CD4-positive, alpha-beta memory T cell (primary cell): ENCODE data around the gene PRR11. TPM values are rescaled to one million over a fixed set of nuclear protein-coding genes. Genes with fewer than 3 reads are reported as not detected.
"Not testable (repeated sequence)": the region's sequence is repeated elsewhere in the genome, so short reads cannot be mapped to it uniquely, and the experiment has no call there.

Source experiments
- CTCF ChIA-PET: fragments of 350-600 bp; sonication (Branson Sonifier 250); formaldehyde crosslinking; loops from one replicate; lab custom pipeline; 2021; ENCODE audit warnings: inconsistent platforms; ENCODE audit not compliant: partially characterized antibody; lab: Charles Lee
- POLR2A ChIA-PET: fragments of 350-600 bp; sonication (Branson Sonifier 250); formaldehyde crosslinking; loops from one replicate; lab custom pipeline; 2021; ENCODE audit not compliant: partially characterized antibody; lab: Charles Lee
- DNase-seq, 5 donors: peaks; one replicate each; pipeline versions ENCODE4 v3.0.0 to v3.0.0-alpha.2; 2020 to 2022; ENCODE audit warnings: mixed read lengths in 1 of 5
- H3K27ac ChIP-seq: one replicate; pipeline ENCODE4 v1.7.0; 2013; ENCODE audit warnings: low read depth, low read length
- H3K27me3 ChIP-seq: 2 replicates; pipeline ENCODE4 v1.7.0; 2013; ENCODE audit warnings: mild to moderate bottlenecking, low read length, moderate library complexity; ENCODE audit not compliant: insufficient read depth
- H3K36me3 ChIP-seq: 2 replicates; pipeline ENCODE4 v1.7.0; 2013; ENCODE audit warnings: mild to moderate bottlenecking, low read length, moderate library complexity; ENCODE audit not compliant: insufficient read depth
- H3K4me1 ChIP-seq: 2 replicates; pipeline ENCODE4 v1.7.0; 2013; ENCODE audit warnings: mild to moderate bottlenecking, low read length, moderate library complexity; ENCODE audit not compliant: insufficient read depth
- H3K4me3 ChIP-seq, 2 donors: one replicate each; pipeline ENCODE4 v1.7.0; 2013; ENCODE audit warnings: low read length in 2 of 2, mild to moderate bottlenecking in 1 of 2
- H3K9me3 ChIP-seq, 2 donors: one replicate each; pipeline ENCODE4 v1.7.0; 2013; ENCODE audit warnings: low read length in 2 of 2, control low read depth in 1 of 2; ENCODE audit not compliant: control insufficient read depth in 1 of 2
- H3K27ac Mint-ChIP-seq, 7 donors: one replicate each; pipeline ENCODE4 v1.8.0; 2020 to 2021; ENCODE audit warnings: mixed read lengths in 7 of 7, mild to moderate bottlenecking in 6 of 7, inconsistent platforms in 3 of 7, moderate library complexity in 3 of 7
- H3K27me3 Mint-ChIP-seq, 2 donors: one replicate each; pipeline ENCODE4 v1.8.0; 2020 to 2021; ENCODE audit warnings: mixed read lengths in 2 of 2
- H3K36me3 Mint-ChIP-seq, 2 donors: one replicate each; pipeline ENCODE4 v1.8.0; 2020 to 2021; ENCODE audit warnings: mixed read lengths in 2 of 2, inconsistent platforms in 1 of 2, mild to moderate bottlenecking in 1 of 2
- H3K4me1 Mint-ChIP-seq, 4 donors: one replicate each; pipeline ENCODE4 v1.8.0; 2020 to 2021; ENCODE audit warnings: mixed read lengths in 4 of 4, mild to moderate bottlenecking in 1 of 4
- H3K4me3 Mint-ChIP-seq, 8 donors: one replicate each; pipeline ENCODE4 v1.8.0; 2020 to 2021; ENCODE audit warnings: mixed read lengths in 8 of 8, mild to moderate bottlenecking in 7 of 8, moderate library complexity in 6 of 8, inconsistent platforms in 3 of 8
- H3K9me3 Mint-ChIP-seq, 8 donors: one replicate each; pipeline ENCODE4 v1.8.0; 2020 to 2021; ENCODE audit warnings: mixed read lengths in 8 of 8, mild to moderate bottlenecking in 5 of 8, inconsistent platforms in 3 of 8, moderate library complexity in 1 of 8
- intact Hi-C: fragments of 100-400 bp; cut with micrococcal nuclease; formaldehyde crosslinking; loops from one replicate; pipeline ENCODE4 v1.15.1; 2023
- microRNA-seq: library from miRNA; unstranded; fragments of <30 nt; microRNA quantifications from one replicate; pipeline ENCODE4 v1.2.0, GENCODE V29; 2021; ENCODE audit warnings: borderline replicate concordance, borderline number of aligned reads, borderline microRNAs expressed, mixed read lengths
- polyA plus RNA-seq, 2 donors: library from polyadenylated mRNA; unstranded; fragments of 300-500 nt; fragmentation: Illumina TruSeq; gene quantifications; one replicate each; pipeline ENCODE4 v1.2.3, GENCODE V29; 2021
- total RNA-seq, 2 experiments: library from RNA; stranded (reverse); gene quantifications; one replicate each; pipeline ENCODE4 v1.2.3, GENCODE V29; 2021

The PRR11 gene
- total and polyA plus RNA-seq, 4 experiments from 2014 or later: 0.37 to 2.1 (median 0.77) TPM

DNA sequence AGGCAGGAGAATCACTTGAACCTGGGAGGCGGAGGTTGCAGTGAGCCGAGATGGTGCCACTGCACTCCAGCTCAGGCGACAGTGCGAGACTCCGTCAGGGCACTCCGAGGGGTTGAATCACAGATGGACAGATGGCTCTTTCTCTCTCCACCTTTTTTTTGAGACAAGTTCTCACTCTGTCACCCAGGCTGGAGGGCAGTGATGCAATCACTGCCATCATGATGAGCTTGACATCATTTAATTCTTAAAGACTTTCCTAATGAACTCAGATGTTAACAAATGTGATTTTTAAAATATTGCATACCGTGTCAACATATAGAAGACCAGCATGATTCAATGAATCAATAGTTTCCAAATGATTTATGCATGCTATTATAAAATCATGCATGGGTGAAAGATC lies 68.3 kb downstream of the PRR11 start:
- intact Hi-C loops: loop anchor here (5.0 kb wide), 1 partner anchor 117 kb away; the partner anchor contains the start of gene TRIM37
- no peak overlapping the region for H3K27ac Mint-ChIP-seq
- no peaks in the 10 kb centered on the region for H3K9me3 ChIP-seq
- ChIA-PET POLR2A (no interaction called here), CTCF (no interaction called here)
- no peaks in the 10 kb centered on the region for H3K36me3 ChIP-seq
- H3K4me3 Mint-ChIP-seq: no peak overlapping the region
- peaks cover 7% of the 10 kb centered on the region for H3K4me1 ChIP-seq
- H3K36me3 Mint-ChIP-seq: peaks cover 0 to 9% of the 10 kb centered on the region in 2 donors
- no peaks in the 10 kb centered on the region for H3K27me3 ChIP-seq
- H3K27ac ChIP-seq: no peak overlapping the region
- H3K9me3 Mint-ChIP-seq: no peaks in the 10 kb centered on the region
- no peaks in the 10 kb centered on the region for H3K27me3 Mint-ChIP-seq
- H3K4me3 ChIP-seq: no peak overlapping the region
- peaks cover 7 to 15% (median 12%) of the 10 kb centered on the region in 4 donors for H3K4me1 Mint-ChIP-seq
- DNase-seq: no peak

- intact Hi-C loops, H3K9me3 ChIP-seq, H3K27me3 ChIP-seq, H3K27ac ChIP-seq, H3K4me1 Mint-ChIP-seq, H3K4me1 ChIP-seq, H3K9me3 Mint-ChIP-seq, H3K4me3 ChIP-seq, H3K36me3 ChIP-seq, H3K27me3 Mint-ChIP-seq, DNase-seq, H3K27ac Mint-ChIP-seq, H3K36me3 Mint-ChIP-seq, H3K4me3 Mint-ChIP-seq, POLR2A ChIA-PET: not testable (repeated sequence)
- CTCF ChIA-PET: interaction anchor here (1.3 kb wide), 1 partner anchor 8 kb away, joined by 5 read pairs; the partner anchor contains the start of gene GDPD1
Observed at GRCh38 chr17:59228588-59228987, 73.0 kb downstream of the PRR11 start.

DNA sequence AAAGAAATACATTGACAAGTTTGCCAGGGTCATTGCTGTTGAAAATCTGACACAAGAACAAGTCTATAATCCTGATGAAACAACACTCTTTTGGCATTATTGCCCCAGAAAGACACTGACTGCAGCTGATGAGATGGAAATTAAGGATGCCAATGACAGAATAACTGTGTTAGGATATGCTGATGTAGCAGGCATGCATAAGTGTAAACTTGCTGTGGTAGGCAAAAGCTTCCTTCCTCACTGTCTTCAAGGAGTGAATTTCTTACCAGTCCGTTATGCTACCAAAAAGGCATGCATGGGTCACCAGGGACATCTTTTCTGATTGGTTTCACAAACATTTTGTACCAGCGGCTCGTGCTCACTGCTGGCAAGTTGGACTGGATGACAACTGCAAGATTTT lies 75.2 kb downstream of the PRR11 start:
- intact Hi-C loops: no loop called here
- no peaks in the 10 kb centered on the region for H3K4me1 ChIP-seq
- peaks cover 0 to 2% (median 0%) of the 10 kb centered on the region in 4 donors for H3K4me1 Mint-ChIP-seq
- POLR2A ChIA-PET: no interaction called here
- H3K27ac ChIP-seq: no peak overlapping the region
- CTCF ChIA-PET: interaction anchor here (0.6 kb wide), 1 partner anchor 161 kb away, joined by 3 read pairs; no protein-coding TSS in a partner anchor
- no peaks in the 10 kb centered on the region for H3K9me3 Mint-ChIP-seq
- no peak overlapping the region for H3K4me3 ChIP-seq
- H3K27me3 ChIP-seq: no peaks in the 10 kb centered on the region
- H3K4me3 Mint-ChIP-seq: no peak overlapping the region
- no peaks in the 10 kb centered on the region for H3K27me3 Mint-ChIP-seq
- H3K9me3 ChIP-seq: no peaks in the 10 kb centered on the region
- H3K36me3 Mint-ChIP-seq: no peaks in the 10 kb centered on the region
- no peaks in the 10 kb centered on the region for H3K36me3 ChIP-seq
- no peak overlapping the region for H3K27ac Mint-ChIP-seq
- DNase-seq: no peak

DNA sequence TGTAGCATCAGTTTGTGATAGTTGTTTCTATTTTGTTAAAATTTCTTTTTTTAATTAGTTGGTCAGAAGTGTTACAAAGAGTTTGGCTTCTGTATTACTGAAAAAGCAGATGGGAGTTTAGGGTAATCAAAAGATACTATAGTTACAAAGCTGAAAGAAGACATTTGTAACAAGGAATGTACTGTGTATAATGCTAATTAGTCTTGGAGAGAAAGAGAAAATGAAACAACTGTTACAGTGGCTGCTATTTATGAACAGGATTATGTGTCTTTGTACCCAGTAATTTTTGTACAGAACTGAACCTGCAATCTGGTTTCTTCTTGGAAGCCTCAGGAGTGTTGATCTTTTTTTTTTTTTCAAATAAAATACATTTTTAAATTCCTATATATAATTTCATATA lies 79.1 kb downstream of the PRR11 start:
- intact Hi-C loops: no loop called here
- no peak overlapping the region for H3K27ac Mint-ChIP-seq
- no peaks in the 10 kb centered on the region for H3K36me3 Mint-ChIP-seq
- no peak overlapping the region for H3K4me3 ChIP-seq
- H3K27ac ChIP-seq: no peak overlapping the region
- no peaks in the 10 kb centered on the region for H3K27me3 ChIP-seq
- POLR2A ChIA-PET: no interaction called here
- peaks cover 0 to 2% (median 0%) of the 10 kb centered on the region in 4 donors for H3K4me1 Mint-ChIP-seq
- DNase-seq: no peak
- H3K36me3 ChIP-seq: no peaks in the 10 kb centered on the region
- CTCF ChIA-PET: no interaction called here
- no peaks in the 10 kb centered on the region for H3K9me3 ChIP-seq
- H3K4me1 ChIP-seq: no peaks in the 10 kb centered on the region
- no peak overlapping the region for H3K4me3 Mint-ChIP-seq
- no peaks in the 10 kb centered on the region for H3K9me3 Mint-ChIP-seq
- H3K27me3 Mint-ChIP-seq: no peaks in the 10 kb centered on the region

DNA sequence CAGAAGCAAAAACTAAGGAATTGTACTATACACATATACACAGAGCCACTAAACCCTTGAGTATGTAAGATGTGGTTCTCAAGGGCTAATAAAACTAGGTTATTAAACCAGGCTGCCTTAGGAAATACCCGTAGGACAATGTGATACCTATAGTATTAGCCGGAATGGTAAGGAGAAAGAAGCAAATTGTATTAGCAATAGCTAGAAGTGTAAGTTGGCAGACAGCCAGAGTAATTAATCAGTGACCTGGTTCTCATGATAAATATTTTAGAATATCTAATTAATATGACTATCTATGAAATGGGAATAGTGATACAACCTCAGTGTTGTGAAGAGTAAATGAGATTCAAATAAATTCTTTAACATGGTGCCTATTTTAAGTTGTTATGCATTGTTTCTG lies 83.4 kb downstream of the PRR11 start:
- H3K27ac Mint-ChIP-seq: peak overlapping the region in 1 of 7 donors; percentile 30
- Histone ChIP-seq H3K36me3 (no peaks in the 10 kb centered on the region), H3K27me3 (no peaks in the 10 kb centered on the region), H3K27ac (no peak overlapping the region), H3K9me3 (no peaks in the 10 kb centered on the region), H3K4me3 (no peak overlapping the region), H3K4me1 (no peaks in the 10 kb centered on the region)
- DNase-seq: no peak
- no peaks in the 10 kb centered on the region for H3K4me1 Mint-ChIP-seq
- no peaks in the 10 kb centered on the region for H3K9me3 Mint-ChIP-seq
- no peak overlapping the region for H3K4me3 Mint-ChIP-seq
- no peaks in the 10 kb centered on the region for H3K27me3 Mint-ChIP-seq
- ChIA-PET POLR2A (interaction anchor here (0.6 kb wide), 1 partner anchor 176 kb away, joined by 3 read pairs; no protein-coding TSS in a partner anchor), CTCF (no interaction called here)
- H3K36me3 Mint-ChIP-seq: no peaks in the 10 kb centered on the region
- intact Hi-C loops: no loop called here

DNA sequence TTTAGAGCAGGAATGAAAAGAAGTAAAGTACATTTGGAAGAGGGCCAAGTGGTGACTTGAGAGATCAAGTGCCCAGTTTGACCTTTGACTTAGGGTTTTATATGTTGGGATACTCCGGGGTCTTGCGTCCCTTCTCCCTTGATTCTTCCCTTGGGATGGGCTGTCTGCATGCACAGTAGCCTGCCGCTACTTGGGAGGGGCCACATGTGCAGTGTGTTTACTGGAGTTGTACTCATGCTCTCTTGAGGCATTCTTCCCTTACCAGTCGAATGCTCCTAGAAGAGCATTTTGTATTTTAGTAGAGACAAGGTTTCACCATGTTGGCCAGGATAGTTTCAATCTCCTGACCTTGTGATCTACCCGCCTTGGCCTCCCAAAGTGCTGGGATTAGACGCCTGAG lies 88.5 kb downstream of the PRR11 start:
- Histone ChIP-seq H3K36me3 (no peaks in the 10 kb centered on the region), H3K9me3 (no peaks in the 10 kb centered on the region), H3K4me3 (no peak overlapping the region), H3K27ac (no peak overlapping the region), H3K27me3 (no peaks in the 10 kb centered on the region), H3K4me1 (no peaks in the 10 kb centered on the region)
- Mint-ChIP-seq H3K9me3 (no peaks in the 10 kb centered on the region), H3K36me3 (peaks cover 4 to 10% of the 10 kb centered on the region in 2 donors), H3K27me3 (no peaks in the 10 kb centered on the region), H3K4me3 (no peak overlapping the region), H3K4me1 (no peaks in the 10 kb centered on the region), H3K27ac (no peak overlapping the region)
- DNase-seq: no peak
- ChIA-PET CTCF (no interaction called here), POLR2A (no interaction called here)
- intact Hi-C loops: no loop called here

Small RNA genes within 50 kb of the gene (microRNA-seq; reads per million reads assigned to microRNA genes)
- gene MIR301A: 6.5 reads per million, percentile 30 among the genes with 10 or more reads in this experiment
- gene MIR454: 974 reads per million, percentile 86 among the genes with 10 or more reads in this experiment

Other genes starting within 250 kb of the PRR11 start
- 10 to 100 TPM; 20.7 to 25.0 TPM for gene TRIM37, start 48.9 kb upstream of the PRR11 start, total RNA-seq
- 10 to 100 TPM in 1 of 2 donors, 1 to 10 TPM in 1; 9.6 to 10.6 TPM for gene TRIM37, start 48.9 kb upstream of the PRR11 start, polyA plus RNA-seq
- gene SKA2, start 560 bp upstream of the PRR11 start, total RNA-seq: 10 to 100 TPM; 19.6 to 21.9 TPM
- gene SKA2, start 560 bp upstream of the PRR11 start, polyA plus RNA-seq: 10 to 100 TPM; 36.4 to 43.1 TPM
- gene SMG8, start 54.3 kb downstream of the PRR11 start, total RNA-seq: 10 to 100 TPM; 18.6 to 19.3 TPM
- 10 to 100 TPM; 15.9 to 16.8 TPM for gene SMG8, start 54.3 kb downstream of the PRR11 start, polyA plus RNA-seq
- 1 to 10 TPM; 4.5 to 5.3 TPM for gene GDPD1, start 64.8 kb downstream of the PRR11 start, total RNA-seq
- 1 to 10 TPM in 1 of 2 donors, under 1 TPM in 1; 0.88 to 2.8 TPM for gene GDPD1, start 64.8 kb downstream of the PRR11 start, polyA plus RNA-seq
- 10 to 100 TPM; 42.2 to 42.4 TPM for gene YPEL2, start 175.9 kb downstream of the PRR11 start, total RNA-seq
- gene YPEL2, start 175.9 kb downstream of the PRR11 start, polyA plus RNA-seq: 10 to 100 TPM in 1 of 2 donors, 1 to 10 TPM in 1; 9.9 to 20.3 TPM